ENCODE results near the gene ATG4D. TPM values are rescaled to one million over a fixed set of nuclear protein-coding genes. Genes with fewer than 3 reads are reported as not detected.

Gene ATG4D
- total and polyA plus RNA-seq, 2 of the 4 experiments (the other 2 are of a cell fraction), result 8.2 to 21.8 TPM

DNA sequence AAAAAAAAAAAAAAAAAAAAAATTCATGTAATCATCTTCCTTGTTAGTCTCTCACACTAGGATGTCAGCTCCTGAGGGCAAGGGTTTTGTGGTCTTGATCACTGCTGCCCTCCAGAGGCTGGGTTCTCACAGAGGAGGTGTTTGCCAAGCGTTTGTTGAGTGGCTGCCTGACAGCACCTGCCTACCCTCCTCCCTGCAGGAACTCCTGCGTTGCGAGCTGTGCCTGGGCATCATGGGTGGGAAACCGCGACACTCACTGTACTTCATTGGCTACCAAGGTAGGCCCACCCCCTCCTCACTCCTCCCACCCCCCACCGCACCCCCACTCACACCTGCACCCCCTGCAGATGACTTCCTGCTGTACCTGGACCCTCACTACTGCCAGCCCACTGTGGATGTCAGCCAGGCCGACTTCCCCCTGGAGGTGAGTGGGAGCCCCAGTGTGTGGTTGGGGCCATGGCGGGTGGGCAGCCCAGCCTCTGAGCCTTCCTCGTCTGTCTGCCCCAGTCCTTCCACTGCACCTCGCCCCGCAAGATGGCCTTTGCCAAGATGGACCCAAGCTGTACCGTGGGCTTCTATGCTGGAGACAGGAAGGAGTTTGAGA lies 8.1 kb downstream of the ATG4D start:
- ChIA-PET CTCF (no interaction called here), POLR2A (ENCODE audit: unreplicated experiment) (interaction anchor here (0.6 kb wide), 1 partner anchor 59 kb away, joined by 3 read pairs; no protein-coding TSS in a partner anchor)
- no peak overlapping the region for H3K9ac ChIP-seq (ENCODE audit: low read depth, low read length)
- H3K18ac ChIP-seq (ENCODE audit: low read depth, low read length), result no peak overlapping the region
- H3K4me3 ChIP-seq (ENCODE audit: insufficient read depth, low read depth, low read length), result no peak overlapping the region
- intact Hi-C loops (cut with micrococcal nuclease) (no loop called here), dilution Hi-C loops (cut with HindIII; ENCODE audit: low sequenced_read_pairs, unreplicated experiment) (no loop called here), in situ Hi-C loops (cut with MboI; ENCODE audit: low sequenced_read_pairs) (no loop called here)
- H4K91ac ChIP-seq (ENCODE audit: insufficient read depth, low read depth, low read length), result no peak overlapping the region
- no peak overlapping the region for H4K8ac ChIP-seq (ENCODE audit: low read depth in 2 of 2, low read length in 2 of 2)
- H3K14ac ChIP-seq (replicated peaks; ENCODE audit: low read depth, low read length), result no peak overlapping the region
- no peaks in the 10 kb centered on the region for H3K4me1 ChIP-seq (ENCODE audit: control insufficient read depth, insufficient read depth, low read length)
- H2BK15ac ChIP-seq (ENCODE audit: low read depth, low read length), result no peak overlapping the region
- H3K56ac ChIP-seq (ENCODE audit: extremely low read depth, insufficient read depth, low read length), result no peak overlapping the region
- H3K79me1 ChIP-seq (ENCODE audit: low read depth in 1 of 2, low read length in 2 of 2), result peaks cover 8 to 19% of the 10 kb centered on the region in 2 experiments; a peak in 2 of 4 replicates
- H4K5ac ChIP-seq (ENCODE audit: low read depth, low read length), result no peak overlapping the region
- no peak overlapping the region for H2BK20ac ChIP-seq (ENCODE audit: low read depth, low read length)
- no CpG with 5 or more reads among the region's 12 CpGs for WGBS, 2 experiments (ENCODE audit: extremely low coverage in 2 of 2, insufficient read length in 1 of 2)
- H3K27me3 ChIP-seq (ENCODE audit: control insufficient read depth, insufficient read depth, low read length), result no peaks in the 10 kb centered on the region
- TF ChIP-seq, protein P1, sequence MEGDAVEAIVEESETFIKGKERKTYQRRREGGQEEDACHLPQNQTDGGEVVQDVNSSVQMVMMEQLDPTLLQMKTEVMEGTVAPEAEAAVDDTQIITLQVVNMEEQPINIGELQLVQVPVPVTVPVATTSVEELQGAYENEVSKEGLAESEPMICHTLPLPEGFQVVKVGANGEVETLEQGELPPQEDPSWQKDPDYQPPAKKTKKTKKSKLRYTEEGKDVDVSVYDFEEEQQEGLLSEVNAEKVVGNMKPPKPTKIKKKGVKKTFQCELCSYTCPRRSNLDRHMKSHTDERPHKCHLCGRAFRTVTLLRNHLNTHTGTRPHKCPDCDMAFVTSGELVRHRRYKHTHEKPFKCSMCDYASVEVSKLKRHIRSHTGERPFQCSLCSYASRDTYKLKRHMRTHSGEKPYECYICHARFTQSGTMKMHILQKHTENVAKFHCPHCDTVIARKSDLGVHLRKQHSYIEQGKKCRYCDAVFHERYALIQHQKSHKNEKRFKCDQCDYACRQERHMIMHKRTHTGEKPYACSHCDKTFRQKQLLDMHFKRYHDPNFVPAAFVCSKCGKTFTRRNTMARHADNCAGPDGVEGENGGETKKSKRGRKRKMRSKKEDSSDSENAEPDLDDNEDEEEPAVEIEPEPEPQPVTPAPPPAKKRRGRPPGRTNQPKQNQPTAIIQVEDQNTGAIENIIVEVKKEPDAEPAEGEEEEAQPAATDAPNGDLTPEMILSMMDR (conservative IDR thresholded peaks at IDR 0.05; ENCODE audit: low read depth, low read length), result peak; percentile 25; the same call in 1 of the 2 replicates
- TF ChIP-seq, protein P2, sequence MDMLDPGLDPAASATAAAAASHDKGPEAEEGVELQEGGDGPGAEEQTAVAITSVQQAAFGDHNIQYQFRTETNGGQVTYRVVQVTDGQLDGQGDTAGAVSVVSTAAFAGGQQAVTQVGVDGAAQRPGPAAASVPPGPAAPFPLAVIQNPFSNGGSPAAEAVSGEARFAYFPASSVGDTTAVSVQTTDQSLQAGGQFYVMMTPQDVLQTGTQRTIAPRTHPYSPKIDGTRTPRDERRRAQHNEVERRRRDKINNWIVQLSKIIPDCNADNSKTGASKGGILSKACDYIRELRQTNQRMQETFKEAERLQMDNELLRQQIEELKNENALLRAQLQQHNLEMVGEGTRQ (IDR thresholded peaks at IDR 0.05; ENCODE audit: low read depth, low read length), result no peak
- TF ChIP-seq RAD21 (IDR thresholded peaks at IDR 0.05; ENCODE audit: low read length) (peak; percentile 29; the same call in 1 of the 2 replicates), CEBPB (IDR thresholded peaks at IDR 0.05; ENCODE audit: low read depth, low read length) (no peak), SMC3 (IDR thresholded peaks at IDR 0.05; ENCODE audit: low read depth, low read length) (0 out of 2 replicates have a peak, but pooled peaks have one; percentile 18)
- TF ChIP-seq, protein P3, sequence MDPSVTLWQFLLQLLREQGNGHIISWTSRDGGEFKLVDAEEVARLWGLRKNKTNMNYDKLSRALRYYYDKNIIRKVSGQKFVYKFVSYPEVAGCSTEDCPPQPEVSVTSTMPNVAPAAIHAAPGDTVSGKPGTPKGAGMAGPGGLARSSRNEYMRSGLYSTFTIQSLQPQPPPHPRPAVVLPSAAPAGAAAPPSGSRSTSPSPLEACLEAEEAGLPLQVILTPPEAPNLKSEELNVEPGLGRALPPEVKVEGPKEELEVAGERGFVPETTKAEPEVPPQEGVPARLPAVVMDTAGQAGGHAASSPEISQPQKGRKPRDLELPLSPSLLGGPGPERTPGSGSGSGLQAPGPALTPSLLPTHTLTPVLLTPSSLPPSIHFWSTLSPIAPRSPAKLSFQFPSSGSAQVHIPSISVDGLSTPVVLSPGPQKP (IDR thresholded peaks at IDR 0.05; ENCODE audit: borderline replicate concordance, low read depth, low read length), result no peak
- no peak overlapping the region for H2BK5ac ChIP-seq (ENCODE audit: low read depth, low read length, poor library complexity, severe bottlenecking)
- peaks cover 8% of the 10 kb centered on the region; the same call in 1 of the 2 replicates for H4K20me1 ChIP-seq (ENCODE audit: insufficient read depth, low read length)
- no peak overlapping the region for H2AFZ ChIP-seq (replicated peaks; ENCODE audit: low read length, poor library complexity)
- no peak overlapping the region for H3K4ac ChIP-seq (ENCODE audit: low read depth, low read length)
- no peak overlapping the region for H2BK120ac ChIP-seq (ENCODE audit: low read depth, low read length)
- peaks cover 67% of the 10 kb centered on the region for H3K36me3 ChIP-seq (ENCODE audit: control insufficient read depth, insufficient read depth, low read length)
- H2AK5ac ChIP-seq (ENCODE audit: low read depth, low read length), result no peak overlapping the region
- H3K23ac ChIP-seq (ENCODE audit: low read depth, low read length), result no peak overlapping the region
- no TSS peak for BruUV-seq (replicated peaks)
- H3K4me2 ChIP-seq (ENCODE audit: low read depth, low read length), result no peak overlapping the region
- ATAC-seq (ENCODE audit: low read depth) (0 out of 2 replicates have a peak, but pooled peaks have one; percentile 22), DNase-seq (no peak)
- H3K27ac ChIP-seq (ENCODE audit: insufficient read depth, low read length), result no peak overlapping the region
- H3K9me1 ChIP-seq (ENCODE audit: insufficient read depth, low read length), result no peaks in the 10 kb centered on the region
- no peak overlapping the region for H2AK9ac ChIP-seq (replicated peaks; ENCODE audit: low read depth, low read length, poor library complexity)
- no peaks in the 10 kb centered on the region for H3K9me3 ChIP-seq (ENCODE audit: control insufficient read depth, insufficient read depth, low read length)
